Ishikawa (cell line): Measurements from ENCODE around the gene HMGXB4.

Source experiments
- EP300 ChIP-seq: IDR thresholded peaks from 2 replicates; pipeline ENCODE4 v1.6.1; 2012; ENCODE audit warnings: borderline replicate concordance
- MAX ChIP-seq: IDR thresholded peaks from 2 replicates; pipeline ENCODE4 v1.6.1; 2012
- RAD21 ChIP-seq: IDR thresholded peaks from 2 replicates; pipeline ENCODE4 v1.6.1; 2012; ENCODE audit warnings: low read depth
- TAF1 ChIP-seq: IDR thresholded peaks from 2 replicates; pipeline ENCODE4 v1.6.1; 2012; ENCODE audit warnings: low read depth, mild to moderate bottlenecking
- TEAD4 ChIP-seq: IDR thresholded peaks from 2 replicates; pipeline ENCODE4 v1.6.1; 2012
- YY1 ChIP-seq: IDR thresholded peaks from 2 replicates; pipeline ENCODE4 v1.6.1; 2012; ENCODE audit warnings: low read depth

- TF ChIP-seq EP300 (no peak), YY1 (no peak), TEAD4 (no peak), RAD21 (no peak), MAX (no peak), TAF1 (no peak)
These were observed 37.1 kb upstream of the HMGXB4 start for GRCh38 chr22:35220221-35220620.
